Measurements from ENCODE around the gene MGMT. TPM values are rescaled to one million over a fixed set of nuclear protein-coding genes. Genes with fewer than 3 reads are reported as not detected.

The MGMT gene
- total RNA-seq, 1 donor from 2014 or later, result 51.4 TPM

- no peak overlapping the region for H3K4me3 ChIP-seq (ENCODE audit: low read depth, low read length)
- DNase-seq (ENCODE audit: low read depth), result no peak
- no peak for TF ChIP-seq CTCF (conservative IDR thresholded peaks at IDR 0.05; ENCODE audit: low read depth, low read length)
These were observed 299.8 kb downstream of the MGMT start for GRCh38 chr10:129766611-129767550.

- DNase-seq (ENCODE audit: low read depth), result no peak
- no peak for TF ChIP-seq CTCF (conservative IDR thresholded peaks at IDR 0.05; ENCODE audit: low read depth, low read length)
- H3K4me3 ChIP-seq (ENCODE audit: low read depth, low read length), result no peak overlapping the region
These were observed 300.7 kb downstream of the MGMT start for GRCh38 chr10:129767751-129768150.

GRCh38 chr10:129768437-129769355 lies 301.7 kb downstream of the MGMT start:
- no peak overlapping the region for H3K4me3 ChIP-seq (ENCODE audit: low read depth, low read length)
- no peak for TF ChIP-seq CTCF (conservative IDR thresholded peaks at IDR 0.05; ENCODE audit: low read depth, low read length)
- no peak for DNase-seq (ENCODE audit: low read depth)

- no peak for DNase-seq (ENCODE audit: low read depth)
- H3K4me3 ChIP-seq (ENCODE audit: low read depth, low read length), result no peak overlapping the region
- TF ChIP-seq CTCF (conservative IDR thresholded peaks at IDR 0.05; ENCODE audit: low read depth, low read length), result no peak
These were observed 302.5 kb downstream of the MGMT start for GRCh38 chr10:129769381-129770116.

- DNase-seq (ENCODE audit: low read depth), result no peak
- TF ChIP-seq CTCF (conservative IDR thresholded peaks at IDR 0.05; ENCODE audit: low read depth, low read length), result no peak
- H3K4me3 ChIP-seq (ENCODE audit: low read depth, low read length), result no peak overlapping the region
These were observed 303.2 kb downstream of the MGMT start for GRCh38 chr10:129770286-129770685.

GRCh38 chr10:129771024-129771423 lies 304.0 kb downstream of the MGMT start:
- H3K4me3 ChIP-seq (ENCODE audit: low read depth, low read length), result no peak overlapping the region
- DNase-seq (ENCODE audit: low read depth), result no peak
- no peak for TF ChIP-seq CTCF (conservative IDR thresholded peaks at IDR 0.05; ENCODE audit: low read depth, low read length)

All from epithelial cell of proximal tubule (primary cell).